Esophagus squamous epithelium (tissue), 5 donors: ENCODE measurements around the gene COL4A2. TPM values are rescaled to one million over a fixed set of nuclear protein-coding genes. Genes with fewer than 3 reads are reported as not detected.

Experiments used
- DNase-seq: peaks from one replicate; lab custom pipeline; 2025; lab: John Stamatoyannopoulos, UW
- H3K27ac ChIP-seq, 4 donors: fragments of 200-600 bp; sonication (generic); one replicate each; pipeline ENCODE4 v1.5.1; 2016 to 2019; ENCODE audit warnings: mild to moderate bottlenecking in 1 of 4
- H3K27me3 ChIP-seq, 4 donors: fragments of 200-600 bp; sonication (generic); 1 replicate in 3 of 4; 2 replicates in 1 of 4; pipeline versions ENCODE4 v1.5.1 to v1.6.0; 2017 to 2021; ENCODE audit warnings: antibody characterized with exemption in 1 of 4
- H3K36me3 ChIP-seq, 3 donors: fragments of 200-600 bp; sonication (generic); one replicate each; pipeline ENCODE4 v1.5.1; 2016 to 2019
- H3K4me1 ChIP-seq, 3 donors: fragments of 200-600 bp; sonication (generic); one replicate each; pipeline ENCODE4 v1.5.1; 2017 to 2019
- H3K4me3 ChIP-seq, 4 donors: fragments of 200-600 bp; sonication (generic); 1 replicate in 3 of 4; 2 replicates in 1 of 4; pipeline ENCODE4 v1.5.1; 2016 to 2019; ENCODE audit warnings: mild to moderate bottlenecking in 2 of 4, moderate library complexity in 1 of 4
- H3K9me3 ChIP-seq, 3 donors: fragments of 200-600 bp; sonication (generic); one replicate each; pipeline ENCODE4 v1.5.1; 2016 to 2019
- CTCF ChIP-seq, 6 experiments: fragments of 450-650 bp in 4 of 6; fragments of 200-600 bp in 2 of 6; sonication (generic) in 2 of 6; IDR thresholded peaks; one replicate each; pipeline ENCODE4 v1.5.1; 2016 to 2019; ENCODE audit warnings: antibody characterized with exemption in 6 of 6, mild to moderate bottlenecking in 4 of 6, moderate library complexity in 4 of 6
- POLR2A ChIP-seq, 4 donors: fragments of 450-650 bp; IDR thresholded peaks; one replicate each; pipeline ENCODE4 v1.6.1; 2017; ENCODE audit warnings: antibody characterized with exemption in 4 of 4, mild to moderate bottlenecking in 4 of 4, moderate library complexity in 3 of 4
- WGBS, 2 donors: methylation state at CpG; one replicate each; pipeline ENCODE4 v1.1.5; 2018; 5-methylcytosine and 5-hydroxymethylcytosine counted together
- intact Hi-C: fragments of 100-400 bp; cut with DNase I; formaldehyde crosslinking; loops from one replicate; pipeline ENCODE4 v1.15.0; 2022
- total RNA-seq, 4 donors: library from RNA; depleted of rRNA; stranded (reverse); fragments of >200 nt; gene quantifications; one replicate each; pipeline ENCODE4 v1.1.0, GENCODE V29; 2016
- donor health status: DM: yes; HTN: yes; CAD: no.

COL4A2 gene
- total RNA-seq: 100 to 1,000 TPM in 1 of 4 donors, 10 to 100 TPM in 3; 11.9 to 102 (median 43.5) TPM

GRCh38 chr13:110306960-110307766 lies at the start of gene COL4A2, which contains the start of gene COL4A1:
Gene COL4A2 (plus strand): TSS chr13:110307284. CDS start chr13:110307904, 620 bp downstream.
Gene COL4A1 (minus strand): TSS chr13:110307157. CDS start chr13:110307027, 130 bp downstream.
- H3K27me3 ChIP-seq: peaks cover 0 to 93% (median 3%) of the 10 kb centered on the region in 4 donors
- H3K4me3 ChIP-seq: peak within 1 kb of the TSS; percentile 52 to 77 (median 64)
- intact Hi-C loops: no loop called here
- TF ChIP-seq POLR2A (IDR thresholded peaks at IDR 0.05) (peak in 2 of 4 donors; percentile 94 to 95), CTCF (IDR thresholded peaks at IDR 0.05) (no peak)
- WGBS, 2 donors: 0% methylated on average over 16 to 39 of the region's 96 CpGs
- H3K36me3 ChIP-seq: no peaks in the 10 kb centered on the region
- DNase-seq: no peak
- H3K9me3 ChIP-seq: no peaks in the 10 kb centered on the region
- H3K4me1 ChIP-seq: peaks cover 12 to 94% (median 22%) of the 10 kb centered on the region in 3 donors
- H3K27ac ChIP-seq: peak within 1 kb of the TSS; percentile 86 to 97 (median 92)

- TF ChIP-seq CTCF (IDR thresholded peaks at IDR 0.05): no peak
- TF ChIP-seq POLR2A (IDR thresholded peaks at IDR 0.05): no peak
- H3K4me1 ChIP-seq: peaks cover 5 to 36% (median 28%) of the 10 kb centered on the region in 3 donors
- H3K36me3 ChIP-seq: no peaks in the 10 kb centered on the region
- DNase-seq: no peak
- H3K27ac ChIP-seq: peak overlapping the region in 3 of 4 donors; percentile 49 to 73 (median 50)
- intact Hi-C loops: no loop called here
- H3K27me3 ChIP-seq: no peaks in the 10 kb centered on the region
- 84 to 89% methylated on average over 3 of the region's 3 CpGs for WGBS, 2 donors
- no peak overlapping the region for H3K4me3 ChIP-seq
- no peaks in the 10 kb centered on the region for H3K9me3 ChIP-seq
Measured at GRCh38 chr13:110257408-110257807, 49.7 kb upstream of the COL4A2 start.

GRCh38 chr13:110258876-110259631 lies 48.0 kb upstream of the COL4A2 start:
- H3K9me3 ChIP-seq: no peaks in the 10 kb centered on the region
- TF ChIP-seq CTCF (IDR thresholded peaks at IDR 0.05) (no peak), POLR2A (IDR thresholded peaks at IDR 0.05) (no peak)
- 68 to 70% methylated on average over 12 of the region's 12 CpGs for WGBS, 2 donors
- intact Hi-C loops: no loop called here
- H3K27ac ChIP-seq: peak overlapping the region in 3 of 4 donors; percentile 51 to 73 (median 58)
- no peaks in the 10 kb centered on the region for H3K27me3 ChIP-seq
- H3K4me1 ChIP-seq: peaks cover 5 to 52% (median 40%) of the 10 kb centered on the region in 3 donors
- DNase-seq: no peak
- H3K36me3 ChIP-seq: no peaks in the 10 kb centered on the region
- H3K4me3 ChIP-seq: no peak overlapping the region

- intact Hi-C loops: no loop called here
- WGBS, 2 donors: 42 to 51% methylated on average over 6 of the region's 6 CpGs
- H3K27me3 ChIP-seq: no peaks in the 10 kb centered on the region
- H3K9me3 ChIP-seq: no peaks in the 10 kb centered on the region
- no peak overlapping the region for H3K4me3 ChIP-seq
- TF ChIP-seq CTCF (IDR thresholded peaks at IDR 0.05) (no peak), POLR2A (IDR thresholded peaks at IDR 0.05) (no peak)
- no peaks in the 10 kb centered on the region for H3K36me3 ChIP-seq
- DNase-seq: no peak
- peaks cover 5 to 58% (median 46%) of the 10 kb centered on the region in 3 donors for H3K4me1 ChIP-seq
- H3K27ac ChIP-seq: peak overlapping the region in 3 of 4 donors; percentile 51 to 73 (median 58)
Measured at GRCh38 chr13:110259651-110260050, 47.4 kb upstream of the COL4A2 start.
